ENCODE data around the gene FOXQ1. TPM values are rescaled to one million over a fixed set of nuclear protein-coding genes. Genes with fewer than 3 reads are reported as not detected.

Gene FOXQ1
- total and polyA plus RNA-seq, 2 of the 13 experiments (the other 11 are each of a cell fraction or from before 2014, with no cell fraction given) = 35.2 to 39.8 TPM

DNA sequence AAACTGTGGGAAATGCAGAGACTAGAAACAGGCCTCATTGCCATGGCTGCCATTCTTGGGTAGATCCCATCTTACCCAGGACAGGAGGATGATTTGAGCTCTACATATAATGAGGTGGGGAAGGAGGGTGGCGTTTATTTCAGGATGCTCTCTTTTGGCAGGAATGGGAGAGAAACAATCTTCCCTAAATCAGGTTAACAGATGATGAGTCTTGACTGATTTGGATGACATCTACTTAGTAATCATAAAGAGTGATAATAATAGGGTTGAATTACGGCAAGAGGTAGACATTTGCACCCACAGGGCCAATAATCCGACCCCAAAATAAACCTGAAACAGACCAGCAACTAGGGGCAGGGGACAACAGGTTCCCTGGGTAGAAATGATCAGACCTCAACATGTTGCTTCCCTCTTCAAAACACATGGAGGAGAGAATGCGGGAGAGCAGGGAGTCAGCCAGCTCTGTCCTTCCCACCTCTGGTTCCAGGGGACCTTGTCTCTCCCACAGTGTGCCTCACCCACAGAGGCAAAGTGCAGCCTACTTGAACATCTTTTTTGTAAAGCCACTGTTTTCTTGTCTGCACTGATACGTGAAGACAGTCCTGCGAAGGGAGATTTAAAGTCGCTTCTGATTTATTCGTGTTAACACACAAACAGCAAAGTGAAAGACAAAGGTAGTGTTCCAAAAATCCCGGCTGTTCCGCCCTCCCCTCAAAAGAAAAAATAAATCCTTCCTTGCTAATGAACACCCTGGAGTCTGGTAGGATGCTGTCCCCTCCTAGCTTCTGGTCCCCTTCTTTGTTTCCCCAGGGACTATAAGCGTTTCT is 3.9 kb downstream of the FOXQ1 start (continued):
- TF ChIP-seq KIAA2018 (CRISPR knock-in tag; IDR thresholded peaks at IDR 0.05; ENCODE audit: borderline replicate concordance) (no peak), HOXD1 (CRISPR knock-in tag; IDR thresholded peaks at IDR 0.05) (no peak), STAG1 (CRISPR knock-in tag; IDR thresholded peaks at IDR 0.05) (peak; percentile 28; the same call in 1 of the 2 replicates), ZNF609 (CRISPR knock-in tag; IDR thresholded peaks at IDR 0.05; ENCODE audit: borderline replicate concordance) (0 out of 2 replicates have a peak, but pooled peaks have one; percentile 15), ZNF687 (CRISPR knock-in tag; IDR thresholded peaks at IDR 0.05) (no peak), XBP1 (CRISPR knock-in tag; IDR thresholded peaks at IDR 0.05) (no peak)
